GM19193 (cell line): ENCODE measurements around the gene PDE10A.

ENCODE experiments used
- POLR2A ChIP-seq: IDR thresholded peaks from 4 replicates; pipeline ENCODE4 v1.6.1; 2011; ENCODE audit not compliant: insufficient read depth, insufficient read length; ENCODE audit errors: extremely low read depth

PDE10A gene

DNA sequence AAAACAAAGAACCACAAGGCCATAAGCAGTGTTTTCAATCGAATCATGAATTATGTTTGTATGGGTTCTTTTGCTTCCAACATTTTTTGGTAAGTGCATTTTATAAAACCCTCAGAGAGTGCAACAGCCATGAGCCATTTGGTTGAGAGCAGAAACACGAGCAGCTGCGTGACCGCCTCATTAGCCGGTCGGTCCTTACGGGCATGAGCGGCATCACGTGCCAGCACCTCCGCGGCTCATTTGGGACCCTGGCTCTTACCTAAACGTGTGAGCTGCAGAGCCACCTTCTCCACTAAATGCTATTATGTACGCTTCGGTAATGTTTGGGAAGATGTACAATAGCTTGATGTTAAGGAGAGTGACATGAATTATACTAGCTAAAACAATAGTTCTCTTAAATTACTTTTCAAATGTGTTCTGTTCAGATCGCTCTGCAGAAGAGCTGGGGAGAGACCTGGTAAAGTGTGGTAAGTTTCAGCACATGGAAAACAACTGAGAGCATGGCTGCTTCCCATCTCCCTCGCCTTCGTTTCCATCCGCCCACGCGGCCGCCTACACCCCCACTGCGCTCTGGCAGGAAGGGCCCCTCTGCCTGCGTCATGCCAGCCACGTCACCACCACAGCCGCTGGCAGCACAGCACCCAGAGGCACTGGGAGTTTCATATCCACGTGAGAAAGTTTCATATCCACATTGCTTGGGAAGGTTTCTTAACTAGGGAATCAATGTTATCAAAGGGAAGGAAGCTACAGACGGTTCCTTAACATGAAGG, 23.7 kb upstream of the PDE10A start:
- no peak for TF ChIP-seq POLR2A

DNA sequence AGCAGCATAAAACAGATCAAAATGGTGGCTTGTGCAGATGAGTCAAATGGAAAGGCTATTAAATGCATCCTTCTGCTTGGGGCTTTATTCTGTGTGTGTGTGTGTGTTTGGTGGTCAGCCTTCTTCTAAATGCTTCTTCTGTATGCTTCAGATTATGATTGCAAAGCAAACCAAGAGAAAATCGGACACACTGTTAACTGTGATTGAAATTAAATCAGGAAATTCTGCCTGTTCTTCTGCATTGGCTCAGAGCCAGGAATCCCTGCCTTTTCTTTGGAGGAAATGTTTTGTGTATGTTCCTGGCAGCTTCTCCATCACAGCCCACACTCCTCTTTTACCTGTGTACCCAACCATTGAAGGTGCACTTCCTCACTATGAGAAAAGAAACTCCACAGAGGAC, 22.3 kb upstream of the PDE10A start:
- no peak for TF ChIP-seq POLR2A

DNA sequence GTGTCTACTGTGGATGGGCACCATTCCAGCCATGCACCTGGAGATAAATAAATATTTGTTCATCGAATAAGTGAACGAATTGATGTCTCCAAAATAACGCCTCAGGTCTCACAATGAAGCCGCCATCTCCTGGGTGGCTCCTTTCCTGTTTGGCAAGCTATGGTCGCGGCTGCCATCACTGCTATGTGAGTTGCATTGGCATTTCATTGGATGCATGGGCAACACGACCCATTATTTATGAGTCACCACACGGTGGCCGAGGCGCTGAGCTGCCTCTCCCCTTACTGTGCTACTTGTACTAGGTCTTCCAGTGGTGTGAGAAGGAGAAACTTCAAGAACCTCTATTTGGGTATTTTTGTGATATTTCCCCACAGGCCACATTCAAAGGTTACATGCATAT, 21.3 kb upstream of the PDE10A start:
- TF ChIP-seq POLR2A: no peak

DNA sequence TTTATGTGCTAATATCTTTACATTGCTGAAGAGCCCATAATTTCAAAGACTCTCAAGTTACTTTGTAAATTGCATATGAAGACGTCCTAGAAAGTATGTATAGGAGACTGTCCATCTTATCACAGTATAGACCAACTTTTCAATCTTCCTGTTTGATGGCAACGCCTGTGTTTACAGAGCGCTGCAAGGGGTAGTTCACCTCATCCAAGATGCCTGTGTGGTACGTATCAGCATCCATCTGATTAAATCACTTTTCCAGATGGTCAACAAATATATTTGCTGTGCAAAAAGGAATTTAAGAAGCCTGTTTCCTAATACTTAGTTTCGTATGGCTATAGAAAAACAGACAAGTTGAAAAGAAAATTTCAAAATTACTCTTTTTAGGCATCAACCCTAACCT, 17.9 kb upstream of the PDE10A start:
- no peak for TF ChIP-seq POLR2A

DNA sequence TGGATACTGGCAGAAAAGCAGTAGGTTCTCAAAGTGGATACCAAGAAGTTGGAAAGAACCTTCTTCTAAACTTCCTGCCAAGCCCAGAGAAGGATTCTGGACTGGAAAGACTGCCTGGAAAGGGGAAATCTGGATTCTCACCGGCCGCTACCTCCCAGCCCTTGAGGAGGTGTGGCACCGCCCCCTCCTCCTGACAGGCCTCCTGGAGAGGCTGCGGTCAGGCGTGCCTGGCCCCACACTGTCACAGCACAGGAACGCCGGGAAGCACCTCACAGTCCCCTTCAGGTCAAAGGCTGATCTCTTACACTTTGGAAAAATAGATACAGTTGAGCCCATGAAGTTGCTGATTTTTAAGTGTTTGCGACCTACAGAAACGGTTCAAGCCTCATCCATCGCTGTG, 16.3 kb upstream of the PDE10A start:
- no peak for TF ChIP-seq POLR2A

DNA sequence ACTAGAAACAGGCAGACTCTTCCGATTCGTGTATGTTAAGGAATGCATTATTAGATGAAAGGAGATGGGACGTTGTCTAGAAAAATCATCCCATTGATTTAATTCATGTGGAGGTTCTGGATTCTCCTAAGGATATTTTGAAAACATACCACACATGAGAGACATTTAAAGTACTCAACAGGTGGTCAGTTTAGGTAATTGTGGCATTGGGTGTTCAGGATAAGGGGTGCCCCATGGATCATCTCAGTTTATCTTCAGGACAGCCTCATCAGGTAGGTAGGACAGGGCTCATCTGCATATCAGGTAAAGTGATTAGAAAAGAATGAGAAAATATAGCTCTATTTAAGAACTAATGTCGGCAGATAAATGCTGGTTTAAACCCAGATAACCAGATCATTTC, 15.9 kb upstream of the PDE10A start:
- TF ChIP-seq POLR2A: no peak

DNA sequence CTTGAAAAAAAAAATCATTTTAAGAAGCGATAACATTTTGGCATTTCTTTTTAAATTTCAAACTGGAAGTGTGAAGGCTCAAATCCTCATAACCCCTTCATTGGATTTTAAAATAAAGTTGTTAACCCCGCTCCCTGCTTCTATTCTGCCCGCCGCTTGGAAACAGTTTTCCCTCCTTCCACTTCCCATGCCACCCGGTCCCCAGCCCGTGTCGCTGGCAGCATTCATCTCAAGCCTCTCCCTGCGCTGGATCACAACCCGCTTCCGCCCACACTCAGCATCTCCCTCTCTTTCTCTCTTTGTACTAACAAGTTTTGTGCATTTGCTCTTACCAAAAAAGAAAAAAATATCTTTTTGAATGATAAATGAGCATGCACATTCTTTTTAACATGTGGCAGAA, 15.4 kb upstream of the PDE10A start:
- no peak for TF ChIP-seq POLR2A

DNA sequence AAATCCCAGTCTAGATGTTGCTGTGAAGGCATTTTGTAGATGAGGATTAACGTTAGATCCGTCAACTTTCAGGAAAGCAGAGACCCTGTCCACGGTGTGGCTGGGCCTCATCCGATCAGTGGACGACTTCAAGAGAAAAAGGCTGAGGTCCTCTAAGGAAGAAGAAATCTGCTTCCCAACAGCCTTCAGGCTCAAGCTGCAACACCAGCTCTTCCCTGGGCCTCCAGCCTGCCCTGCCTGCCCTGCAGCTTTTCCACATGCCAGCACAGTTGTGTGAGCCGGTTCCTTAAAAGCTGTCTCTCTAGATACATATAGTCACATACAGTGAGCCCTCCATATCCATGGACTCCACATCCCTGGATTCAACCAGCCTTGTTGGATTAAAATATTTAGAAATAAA, 14.1 kb upstream of the PDE10A start:
- no peak for TF ChIP-seq POLR2A

DNA sequence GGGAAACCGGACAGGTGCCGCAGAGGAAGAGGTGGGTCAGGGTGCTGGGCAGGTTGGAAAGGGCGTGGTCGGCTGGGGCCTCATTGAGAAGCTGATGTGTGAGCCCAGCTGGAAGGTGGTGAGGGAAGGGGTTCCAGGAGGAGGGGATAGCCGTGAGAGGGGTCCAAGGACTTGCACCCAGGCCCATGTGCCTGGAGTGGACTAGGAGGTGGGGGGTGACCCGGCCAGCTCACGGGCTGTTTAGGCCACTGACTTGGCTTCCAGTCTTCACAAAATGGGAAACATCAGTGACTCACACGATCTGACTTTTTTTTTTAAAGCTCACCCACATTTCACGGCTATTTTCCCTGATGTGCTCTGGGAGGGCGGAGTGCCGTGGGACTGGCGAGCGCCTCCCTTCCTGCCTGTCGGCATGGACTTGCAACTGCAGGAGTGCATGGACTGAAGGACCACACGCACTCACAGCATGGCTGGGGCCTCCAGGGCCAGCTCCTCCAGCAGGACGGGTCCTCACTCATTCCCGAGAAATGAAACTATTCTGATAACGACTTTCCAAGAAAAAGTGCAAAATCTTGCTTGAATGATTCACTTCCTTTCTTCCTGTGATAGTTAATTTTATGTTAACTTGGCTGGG, 13.5 kb upstream of the PDE10A start:
- no peak for TF ChIP-seq POLR2A

DNA sequence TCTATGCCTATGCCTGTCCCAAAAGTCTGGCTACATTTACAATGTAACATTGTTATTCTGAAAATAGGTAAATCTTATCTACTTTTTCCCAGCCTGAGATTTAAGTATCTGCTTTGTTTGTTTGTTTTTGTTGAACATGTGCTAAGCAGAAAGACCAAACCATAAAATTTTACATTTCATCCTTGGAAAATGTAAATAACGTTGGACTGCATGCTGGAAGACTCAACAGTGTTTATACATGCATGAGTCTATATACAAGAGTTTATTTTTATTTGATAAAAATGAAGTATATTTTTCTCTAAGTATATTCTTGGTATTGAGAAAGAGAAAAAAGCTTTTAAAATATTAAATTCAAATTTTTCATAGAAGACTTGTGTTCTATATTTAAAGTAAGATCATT, 12.1 kb upstream of the PDE10A start:
- TF ChIP-seq POLR2A: no peak

DNA sequence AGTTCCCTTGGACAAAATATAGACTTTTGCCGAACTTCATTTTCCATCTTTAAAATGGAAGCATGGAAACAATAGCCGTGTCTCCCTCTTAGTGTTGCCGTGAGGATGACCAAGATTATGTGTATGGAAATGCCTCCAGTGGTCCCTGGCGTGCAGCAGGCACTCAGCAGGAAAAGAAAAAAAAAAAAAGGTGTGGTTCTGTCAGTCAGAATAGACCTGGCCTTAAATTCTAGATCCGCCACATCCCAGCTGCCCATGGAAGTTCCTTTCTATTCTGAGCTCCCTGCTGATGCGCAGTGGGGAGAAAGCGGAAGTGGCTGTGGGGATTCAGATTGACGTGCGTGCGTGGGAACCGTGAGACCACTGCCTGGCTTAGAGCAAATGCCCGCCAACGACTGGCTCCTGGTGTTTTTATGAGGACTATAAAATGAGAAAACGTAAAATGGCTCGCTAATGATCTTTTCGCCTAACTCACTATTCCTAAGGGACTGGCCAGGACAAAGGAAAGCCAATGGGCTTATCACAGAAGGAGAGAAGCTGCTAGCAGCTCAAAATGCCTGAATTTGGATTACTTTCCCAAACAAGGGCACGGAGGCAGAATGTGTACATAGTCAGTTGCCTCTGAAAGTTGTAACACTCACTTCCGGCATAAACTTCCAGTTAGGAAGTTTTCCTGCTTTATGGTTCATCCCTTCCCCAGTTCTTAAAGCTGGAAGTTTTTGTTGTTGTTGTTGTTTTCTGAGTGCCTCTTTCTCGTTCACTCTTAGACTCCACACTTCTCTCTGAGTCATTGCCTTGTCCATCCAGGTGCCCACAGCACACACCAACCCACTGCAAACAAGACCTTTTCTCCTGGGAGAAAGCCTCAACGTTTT, 11.4 kb upstream of the PDE10A start:
- no peak for TF ChIP-seq POLR2A

DNA sequence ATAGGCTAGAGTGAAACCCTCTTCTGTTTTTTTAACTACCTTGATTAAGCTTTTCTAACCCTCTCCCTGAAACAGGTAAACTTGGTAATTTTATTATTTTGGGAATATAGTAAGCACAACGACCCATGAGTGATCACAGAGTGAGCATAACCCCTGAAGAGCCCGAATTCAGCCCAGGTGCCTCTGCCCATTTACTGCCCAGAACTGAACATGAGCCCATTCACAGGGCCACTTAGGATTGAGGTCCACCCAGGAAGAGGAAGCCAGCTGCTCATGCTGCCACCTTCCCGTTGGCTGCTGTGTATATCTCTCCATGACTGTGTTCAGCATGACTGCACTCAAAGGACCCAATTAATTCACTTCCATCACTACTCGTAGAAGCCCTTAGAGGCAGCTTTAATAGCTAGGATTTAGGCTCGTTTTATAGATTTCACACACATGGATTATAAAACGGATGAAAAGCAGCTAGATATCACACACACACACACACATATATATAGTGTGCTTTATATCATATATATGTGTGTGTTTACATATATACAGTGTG, 8.3 kb upstream of the PDE10A start:
- no peak for TF ChIP-seq POLR2A

DNA sequence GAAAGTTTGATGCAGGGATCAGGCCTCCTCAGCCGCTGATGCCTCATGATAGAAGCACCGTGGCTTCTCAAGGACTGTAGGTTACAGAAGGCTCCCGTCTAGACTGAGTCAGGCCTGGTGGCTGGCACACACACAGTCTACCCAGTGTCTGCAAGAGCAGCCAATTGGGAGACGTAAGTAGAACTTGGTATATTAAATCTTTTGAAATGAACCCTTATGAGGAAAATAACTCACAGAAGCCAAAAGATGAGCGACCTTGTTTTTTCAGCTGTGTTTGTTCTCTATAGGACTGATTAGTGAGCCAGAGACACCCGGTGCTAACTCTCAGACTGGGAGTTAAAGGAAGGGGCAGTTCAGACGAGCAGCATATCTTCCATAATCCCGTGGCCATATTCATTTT, 5.9 kb upstream of the PDE10A start:
- TF ChIP-seq POLR2A: no peak

DNA sequence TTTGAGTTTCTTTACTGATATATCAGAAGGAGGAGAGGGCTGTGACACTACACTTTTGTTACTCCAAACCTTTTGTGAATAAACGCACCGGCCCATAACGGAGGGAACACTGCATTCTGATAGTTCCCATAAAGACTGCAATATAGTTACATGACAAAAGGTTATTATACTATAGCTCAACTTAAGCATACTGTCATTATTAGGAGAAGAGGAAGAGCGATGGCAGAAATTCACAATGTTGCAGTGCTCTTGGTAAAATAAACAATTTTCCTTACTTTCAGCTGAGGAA, 2.3 kb upstream of the PDE10A start:
- TF ChIP-seq POLR2A: no peak

DNA sequence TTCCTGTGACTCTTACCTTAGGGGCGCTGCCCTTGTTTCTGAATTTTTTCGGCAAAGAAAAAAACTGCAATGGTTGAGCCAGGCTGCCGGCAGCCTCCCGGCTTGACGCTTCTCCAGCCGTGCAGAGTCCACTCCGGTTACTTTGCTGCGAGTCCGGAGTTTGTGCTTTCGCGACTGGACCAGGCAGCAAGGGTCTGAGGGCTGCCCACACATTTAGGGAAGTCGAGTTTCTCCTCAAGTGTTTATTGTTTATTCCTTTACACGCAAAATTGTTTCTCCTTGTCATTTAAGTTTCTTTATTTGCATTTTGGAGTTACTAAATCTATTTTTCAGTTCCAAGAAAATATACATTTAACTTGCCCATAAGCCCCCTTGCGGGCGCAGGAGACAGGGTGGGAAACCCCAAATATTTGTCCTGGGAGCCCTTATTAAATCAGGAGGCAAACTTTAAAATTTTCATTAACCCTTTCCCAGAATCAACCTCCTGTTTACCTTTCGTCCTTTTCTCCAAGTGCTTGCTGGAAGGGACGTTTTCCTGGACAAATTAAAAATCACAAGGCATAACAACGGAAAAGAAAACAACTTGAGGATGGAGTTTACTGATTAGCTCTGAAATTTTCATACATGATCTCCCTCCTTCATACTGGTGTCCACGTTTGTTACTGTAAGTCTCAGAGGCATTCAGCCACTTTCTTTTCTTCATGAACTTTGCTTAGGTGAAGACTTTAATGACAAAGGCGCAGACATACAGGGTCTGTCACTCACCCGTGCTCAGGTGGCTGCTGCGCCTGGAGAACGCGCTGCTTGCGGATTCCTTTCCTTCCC, 1.7 kb upstream of the PDE10A start:
- TF ChIP-seq POLR2A: no peak

DNA sequence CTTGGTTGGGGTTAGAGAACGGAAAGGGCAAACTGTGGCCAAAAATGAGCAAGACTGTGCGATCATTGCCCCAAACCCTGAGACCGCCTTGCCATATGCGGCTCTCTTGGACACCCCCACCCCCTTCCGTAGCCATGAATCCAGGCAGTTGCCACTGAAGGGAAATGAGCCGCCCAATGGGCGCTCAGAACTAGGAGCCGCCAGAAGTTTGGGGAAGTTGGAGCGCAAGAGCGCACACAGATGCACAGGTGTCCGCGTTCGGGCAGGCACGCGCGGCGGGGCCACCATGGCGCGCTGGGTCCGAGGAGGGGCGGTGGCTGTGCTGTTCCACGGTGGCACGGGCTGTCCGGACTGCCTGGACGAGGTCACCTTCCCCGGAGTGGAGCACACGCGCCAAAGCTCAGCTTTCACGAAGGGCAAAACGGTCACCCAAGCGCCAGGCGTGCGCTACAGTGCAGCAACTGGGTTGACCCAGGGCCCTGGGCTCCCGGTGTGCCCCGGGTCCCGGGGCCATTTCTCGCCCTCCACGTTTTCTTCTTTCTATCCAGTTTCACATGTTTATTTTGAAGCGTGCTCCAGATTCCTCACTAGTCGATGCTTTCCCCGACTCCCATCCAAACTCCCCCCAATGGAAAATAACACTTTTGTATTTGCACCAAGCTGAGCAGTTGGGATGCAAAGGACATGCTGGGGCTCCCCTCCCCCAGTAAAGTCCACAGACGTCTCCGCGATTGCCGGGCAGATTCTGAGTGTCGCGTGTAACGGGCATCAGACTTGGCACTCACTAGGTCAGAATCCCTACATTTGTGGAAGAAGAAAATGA, 906 bp upstream of the PDE10A start:
- TF ChIP-seq POLR2A: no peak
